DLD1 (cell line): ENCODE measurements around the gene DCAF7.

Experiments
- in situ Hi-C: cut with HindIII; loops from 2 replicates; pipeline ENCODE4 v1.10.0; 2017; ENCODE audit warnings: low sequenced_read_pairs

DCAF7 gene

GRCh38 chr17:63543822-63544420, 6.4 kb upstream of the DCAF7 start:
- in situ Hi-C loops = loop anchor here (5.0 kb wide), 1 partner anchor 78 kb away; the partner anchor contains the start of gene MAP3K3

- in situ Hi-C loops = loop anchor here (5.0 kb wide), 1 partner anchor 78 kb away; the partner anchor contains the start of gene MAP3K3
Observed at GRCh38 chr17:63544467-63545301, 5.6 kb upstream of the DCAF7 start.

- in situ Hi-C loops = no loop called here
Observed at GRCh38 chr17:63546308-63547082, 3.8 kb upstream of the DCAF7 start.

GRCh38 chr17:63547083-63547523, 3.2 kb upstream of the DCAF7 start:
- in situ Hi-C loops = no loop called here

GRCh38 chr17:63549289-63549945, 860 bp upstream of the DCAF7 start:
- in situ Hi-C loops = no loop called here

- in situ Hi-C loops = no loop called here
Observed at GRCh38 chr17:63550817-63551639, 751 bp downstream of the DCAF7 start.

- in situ Hi-C loops = no loop called here
Observed at GRCh38 chr17:63552211-63552610, 1.9 kb downstream of the DCAF7 start.

GRCh38 chr17:63555500-63556156, 5.4 kb downstream of the DCAF7 start:
- in situ Hi-C loops = no loop called here

GRCh38 chr17:63557416-63557815, 7.1 kb downstream of the DCAF7 start:
- in situ Hi-C loops = no loop called here

- in situ Hi-C loops = no loop called here
Observed at GRCh38 chr17:63558441-63558840, 8.2 kb downstream of the DCAF7 start.

- in situ Hi-C loops = no loop called here
Observed at GRCh38 chr17:63561819-63562218, 11.5 kb downstream of the DCAF7 start.

- in situ Hi-C loops = no loop called here
Observed at GRCh38 chr17:63563339-63563738, 13.1 kb downstream of the DCAF7 start.

- in situ Hi-C loops = no loop called here
Observed at GRCh38 chr17:63564562-63564961, 14.3 kb downstream of the DCAF7 start.

- in situ Hi-C loops = no loop called here
Observed at GRCh38 chr17:63567229-63567628, 17.0 kb downstream of the DCAF7 start.

GRCh38 chr17:63568563-63568962, 18.3 kb downstream of the DCAF7 start:
- in situ Hi-C loops = no loop called here

- in situ Hi-C loops = no loop called here
Observed at GRCh38 chr17:63571632-63572310, 21.5 kb downstream of the DCAF7 start.

GRCh38 chr17:63573634-63574033, 23.4 kb downstream of the DCAF7 start:
- in situ Hi-C loops = no loop called here

GRCh38 chr17:63578027-63578768, 27.9 kb downstream of the DCAF7 start:
- in situ Hi-C loops = no loop called here
